Neural cell (in vitro differentiated cells): ENCODE data around the gene UBE2I. TPM values are rescaled to one million over a fixed set of nuclear protein-coding genes. Genes with fewer than 3 reads are reported as not detected.

Experiments
- H2AFZ ChIP-seq: fragments of 200-600, 300-800 bp; sonication (generic), shearing (Covaris generic); 2 replicates; pipeline ENCODE4 v1.6.0; 2014; ENCODE audit warnings: low read depth, mild to moderate bottlenecking, antibody characterized with exemption, low read length, moderate library complexity
- H3F3A ChIP-seq: fragments of 200-600 bp; shearing (Covaris generic); 2 replicates; pipeline ENCODE4 v1.6.1; 2016; ENCODE audit warnings: mild to moderate bottlenecking, moderate library complexity, mixed read lengths, antibody characterized with exemption, low read length; ENCODE audit not compliant: insufficient read depth, poor library complexity, severe bottlenecking
- H3K27ac ChIP-seq: fragments of 200-600, 300-800 bp; sonication (generic), shearing (Covaris generic); 2 replicates; pipeline ENCODE4 v1.5.1; 2014; ENCODE audit warnings: mild to moderate bottlenecking, low read length, moderate library complexity
- H3K27me3 ChIP-seq: fragments of 300-800, 200-600 bp; sonication (generic), shearing (Covaris generic); 2 replicates; pipeline ENCODE4 v1.6.0; 2014; ENCODE audit warnings: mild to moderate bottlenecking, low read depth, low read length, moderate library complexity; ENCODE audit not compliant: insufficient read depth
- H3K36me3 ChIP-seq: fragments of 300-800, 200-600 bp; sonication (generic), shearing (Covaris generic); 2 replicates; pipeline ENCODE4 v1.5.1; 2014; ENCODE audit warnings: mild to moderate bottlenecking, antibody characterized with exemption, low read length, moderate library complexity; ENCODE audit not compliant: insufficient read depth
- H3K4me2 ChIP-seq: fragments of 300-800, 200-600 bp; sonication (generic), shearing (Covaris generic); 2 replicates; pipeline ENCODE4 v1.6.0; 2014; ENCODE audit warnings: mild to moderate bottlenecking, low read length
- H3K4me3 ChIP-seq: fragments of 300-800, 200-600 bp; sonication (generic), shearing (Covaris generic); 2 replicates; pipeline ENCODE4 v1.5.1; 2014; ENCODE audit warnings: mild to moderate bottlenecking, low read length, moderate library complexity
- H3K79me2 ChIP-seq: fragments of 200-600 bp; shearing (Covaris generic); replicated peaks from 2 replicates; pipeline ENCODE4 v1.6.0; 2014; ENCODE audit warnings: mild to moderate bottlenecking, low read length, moderate library complexity; ENCODE audit not compliant: insufficient read depth
- H3K9ac ChIP-seq: fragments of 300-800, 200-600 bp; sonication (generic), shearing (Covaris generic); 2 replicates; pipeline ENCODE4 v1.6.1; 2016; ENCODE audit warnings: mild to moderate bottlenecking, low read length, mixed read lengths
- H3K9me2 ChIP-seq: fragments of 200-600 bp; shearing (Covaris generic); 2 replicates; pipeline ENCODE4 v1.6.1; 2016; ENCODE audit warnings: mild to moderate bottlenecking, low read length, mixed read lengths; ENCODE audit not compliant: insufficient read depth
- H3K9me3 ChIP-seq: fragments of 200-600, 300-800 bp; sonication (generic), shearing (Covaris generic); 2 replicates; pipeline ENCODE4 v1.6.1; 2016; ENCODE audit warnings: mild to moderate bottlenecking, mixed run types, low read length, moderate library complexity, mixed read lengths
- H4K20me1 ChIP-seq: fragments of 200-600 bp; shearing (Covaris generic); 2 replicates; pipeline ENCODE4 v1.6.1; 2016; ENCODE audit warnings: mild to moderate bottlenecking, mixed run types; ENCODE audit not compliant: insufficient read depth
- CTCF ChIP-seq: fragments of 450-650 bp; IDR thresholded peaks from 2 replicates; pipeline ENCODE4 v1.5.1; 2014; ENCODE audit warnings: antibody characterized with exemption, mild to moderate bottlenecking, moderate library complexity; ENCODE audit not compliant: poor library complexity, severe bottlenecking
- EP300 ChIP-seq: fragments of 450-650 bp; conservative IDR thresholded peaks from 2 replicates; pipeline ENCODE4 v1.6.1; 2014; ENCODE audit warnings: antibody characterized with exemption, mild to moderate bottlenecking, moderate library complexity; ENCODE audit not compliant: poor library complexity, severe bottlenecking
- EZH2 ChIP-seq: fragments of 200-600, 300-800 bp; shearing (Covaris generic), sonication (generic); IDR thresholded peaks from 2 replicates; pipeline ENCODE4 v1.6.1; 2014; ENCODE audit warnings: antibody characterized with exemption, low read length, borderline replicate concordance, mild to moderate bottlenecking; ENCODE audit not compliant: insufficient read depth, poor library complexity, severe bottlenecking
- MXI1 ChIP-seq: fragments of 450-650 bp; conservative IDR thresholded peaks from 2 replicates; pipeline ENCODE4 v1.6.1; 2014; ENCODE audit warnings: antibody characterized with exemption, mild to moderate bottlenecking; ENCODE audit not compliant: poor library complexity, severe bottlenecking
- POLR2AphosphoS5 ChIP-seq: IDR thresholded peaks from 2 replicates; pipeline ENCODE4 v1.6.1; 2012
- RAD21 ChIP-seq: fragments of 450-650 bp; conservative IDR thresholded peaks from 2 replicates; pipeline ENCODE4 v1.6.1; 2014; ENCODE audit warnings: antibody characterized with exemption, mild to moderate bottlenecking, moderate library complexity
- REST ChIP-seq: IDR thresholded peaks from 2 replicates; pipeline ENCODE4 v1.6.1; 2012; ENCODE audit warnings: borderline replicate concordance
- SMC3 ChIP-seq: fragments of 450-650 bp; conservative IDR thresholded peaks from 2 replicates; pipeline ENCODE4 v1.6.1; 2014; ENCODE audit warnings: antibody characterized with exemption, mild to moderate bottlenecking, moderate library complexity; ENCODE audit not compliant: poor library complexity
- TAF1 ChIP-seq: IDR thresholded peaks from 2 replicates; pipeline ENCODE4 v1.6.1; 2012; ENCODE audit warnings: low read depth
- polyA plus RNA-seq: library from polyadenylated mRNA; depleted of rRNA; stranded (reverse); fragments of >200 nt; gene quantifications from 2 replicates; pipeline ENCODE4 v1.2.3, GENCODE V29; 2014

Gene UBE2I
- polyA plus RNA-seq, 1 donor from 2014 or later, result 111 TPM

- Histone ChIP-seq H3K4me3 (peak overlapping the region; percentile 76), H3K79me2 (peaks cover 17% of the 10 kb centered on the region), H3K27ac (peak overlapping the region; percentile 91), H3K27me3 (peaks cover 12% of the 10 kb centered on the region), H3K9me3 (no peaks in the 10 kb centered on the region), H3K9ac (peak overlapping the region; percentile 74), H3K36me3 (no peaks in the 10 kb centered on the region), H3K4me2 (peak overlapping the region; percentile 70), H2AFZ (no peak overlapping the region), H4K20me1 (no peaks in the 10 kb centered on the region), H3F3A (no peaks in the 10 kb centered on the region), H3K9me2 (no peaks in the 10 kb centered on the region)
- TF ChIP-seq POLR2AphosphoS5, result no peak
- TF ChIP-seq CTCF, result peak; percentile 21
Measured at GRCh38 chr16:1338119-1338730, 28.8 kb downstream of the UBE2I start.

GRCh38 chr16:1338855-1339675, 29.6 kb downstream of the UBE2I start:
- no peaks in the 10 kb centered on the region for H3F3A ChIP-seq
- peaks cover 17% of the 10 kb centered on the region for H3K79me2 ChIP-seq
- H3K27ac ChIP-seq, result no peak overlapping the region
- peak overlapping the region; percentile 23 for H3K9ac ChIP-seq
- no peaks in the 10 kb centered on the region for H4K20me1 ChIP-seq
- H3K9me2 ChIP-seq, result no peaks in the 10 kb centered on the region
- H3K4me3 ChIP-seq, result no peak overlapping the region
- no peak overlapping the region for H2AFZ ChIP-seq
- peaks cover 7% of the 10 kb centered on the region for H3K27me3 ChIP-seq
- no peaks in the 10 kb centered on the region for H3K9me3 ChIP-seq
- TF ChIP-seq POLR2AphosphoS5 (no peak), TAF1 (no peak), EP300 (no peak), EZH2 (no peak), CTCF (no peak), MXI1 (no peak), REST (no peak), SMC3 (no peak), RAD21 (no peak)
- no peaks in the 10 kb centered on the region for H3K36me3 ChIP-seq
- no peak overlapping the region for H3K4me2 ChIP-seq
